ENCODE data around the gene MT1A. TPM values are rescaled to one million over a fixed set of nuclear protein-coding genes. Genes with fewer than 3 reads are reported as not detected.

Gene MT1A
- total and polyA plus RNA-seq, 2 experiments from 2014 or later = 1.9 TPM; not detected in 1

DNA sequence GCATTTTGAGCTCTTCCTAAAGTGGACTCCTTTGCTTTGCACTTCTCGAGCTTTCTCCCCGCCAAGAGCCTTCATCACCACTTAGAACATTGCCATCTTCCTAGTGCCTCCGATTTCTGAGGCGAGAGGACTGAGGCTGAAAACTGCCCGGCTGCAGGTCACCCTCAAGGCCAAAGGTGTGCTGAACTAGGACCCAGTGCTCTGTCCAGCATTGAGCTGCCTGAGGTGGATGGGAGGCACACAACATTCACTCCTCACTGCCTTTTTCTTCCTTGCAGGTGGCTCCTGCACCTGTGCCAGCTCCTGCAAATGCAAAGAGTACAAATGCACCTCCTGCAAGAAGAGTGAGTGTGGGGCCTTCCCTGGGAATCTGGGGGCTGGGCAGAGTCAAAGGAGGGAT lies 5.4 kb downstream of the MT1A start:
- Histone ChIP-seq H4K20me1 (ENCODE audit: insufficient read depth, poor library complexity, severe bottlenecking) (no peaks in the 10 kb centered on the region), H3K9me3 (ENCODE audit: low read depth) (no peaks in the 10 kb centered on the region), H3K4me1 (ENCODE audit: insufficient read depth) (peaks cover 10% of the 10 kb centered on the region), H3K4me3 (no peak overlapping the region), H3K79me2 (no peaks in the 10 kb centered on the region), H3K4me2 (peak overlapping the region; percentile 76), H2AFZ (no peak overlapping the region), H3K9me2 (replicated peaks; ENCODE audit: insufficient read depth) (no peaks in the 10 kb centered on the region), H3K27me3 (peaks cover 100% of the 10 kb centered on the region), H3K27ac (no peak overlapping the region), H3K36me3 (replicated peaks; ENCODE audit: insufficient read depth, low read depth) (no peaks in the 10 kb centered on the region)
- 43% methylated on average over 5 of the region's 5 CpGs for WGBS (ENCODE audit: low lambda C conversion rate, missing lambda C conversion rate)
- TF ChIP-seq EZH2phosphoT487 (IDR thresholded peaks at IDR 0.05; ENCODE audit: low read depth, severe bottlenecking, unreplicated experiment) (no peak), EZH2 (IDR thresholded peaks at IDR 0.05; ENCODE audit: borderline replicate concordance) (no peak)
- TF ChIP-seq, protein P1, sequence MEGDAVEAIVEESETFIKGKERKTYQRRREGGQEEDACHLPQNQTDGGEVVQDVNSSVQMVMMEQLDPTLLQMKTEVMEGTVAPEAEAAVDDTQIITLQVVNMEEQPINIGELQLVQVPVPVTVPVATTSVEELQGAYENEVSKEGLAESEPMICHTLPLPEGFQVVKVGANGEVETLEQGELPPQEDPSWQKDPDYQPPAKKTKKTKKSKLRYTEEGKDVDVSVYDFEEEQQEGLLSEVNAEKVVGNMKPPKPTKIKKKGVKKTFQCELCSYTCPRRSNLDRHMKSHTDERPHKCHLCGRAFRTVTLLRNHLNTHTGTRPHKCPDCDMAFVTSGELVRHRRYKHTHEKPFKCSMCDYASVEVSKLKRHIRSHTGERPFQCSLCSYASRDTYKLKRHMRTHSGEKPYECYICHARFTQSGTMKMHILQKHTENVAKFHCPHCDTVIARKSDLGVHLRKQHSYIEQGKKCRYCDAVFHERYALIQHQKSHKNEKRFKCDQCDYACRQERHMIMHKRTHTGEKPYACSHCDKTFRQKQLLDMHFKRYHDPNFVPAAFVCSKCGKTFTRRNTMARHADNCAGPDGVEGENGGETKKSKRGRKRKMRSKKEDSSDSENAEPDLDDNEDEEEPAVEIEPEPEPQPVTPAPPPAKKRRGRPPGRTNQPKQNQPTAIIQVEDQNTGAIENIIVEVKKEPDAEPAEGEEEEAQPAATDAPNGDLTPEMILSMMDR (IDR thresholded peaks at IDR 0.05; ENCODE audit: poor library complexity) = no peak
- DNase-seq (ENCODE audit: low spot score) = no peak

DNA sequence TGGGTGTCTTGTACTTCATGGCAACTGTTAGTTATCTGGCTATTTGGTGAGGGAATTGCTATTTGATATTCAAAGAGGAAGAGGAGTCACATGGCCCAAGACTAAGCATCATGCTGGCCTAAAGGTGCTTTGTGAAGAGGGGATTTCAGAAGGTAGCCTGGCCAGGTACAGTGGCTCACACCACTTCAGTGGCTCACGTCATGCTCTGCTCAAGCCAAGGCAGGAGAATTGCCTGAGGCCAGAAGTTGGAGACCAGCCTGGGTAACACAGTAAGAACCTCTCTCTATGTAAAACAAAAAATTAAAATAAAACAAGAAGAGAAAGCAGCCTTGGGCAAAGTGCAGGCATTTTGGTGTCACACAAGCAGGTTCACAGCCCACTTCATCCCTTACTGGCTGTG lies 6.8 kb downstream of the MT1A start:
- TF ChIP-seq EZH2 (IDR thresholded peaks at IDR 0.05; ENCODE audit: borderline replicate concordance) (no peak), EZH2phosphoT487 (IDR thresholded peaks at IDR 0.05; ENCODE audit: low read depth, severe bottlenecking, unreplicated experiment) (no peak)
- Histone ChIP-seq H3K9me2 (replicated peaks; ENCODE audit: insufficient read depth) (no peaks in the 10 kb centered on the region), H3K4me1 (ENCODE audit: insufficient read depth) (peaks cover 10% of the 10 kb centered on the region), H2AFZ (no peak overlapping the region), H3K27me3 (peaks cover 93% of the 10 kb centered on the region), H3K4me3 (no peak overlapping the region), H4K20me1 (ENCODE audit: insufficient read depth, poor library complexity, severe bottlenecking) (no peaks in the 10 kb centered on the region), H3K36me3 (replicated peaks; ENCODE audit: insufficient read depth, low read depth) (no peaks in the 10 kb centered on the region), H3K9me3 (ENCODE audit: low read depth) (no peaks in the 10 kb centered on the region), H3K27ac (no peak overlapping the region), H3K79me2 (no peaks in the 10 kb centered on the region), H3K4me2 (no peak overlapping the region)
- no peak for DNase-seq (ENCODE audit: low spot score)
- WGBS (ENCODE audit: low lambda C conversion rate, missing lambda C conversion rate) = 56% methylated on average over 1 of the region's 1 CpG

DNA sequence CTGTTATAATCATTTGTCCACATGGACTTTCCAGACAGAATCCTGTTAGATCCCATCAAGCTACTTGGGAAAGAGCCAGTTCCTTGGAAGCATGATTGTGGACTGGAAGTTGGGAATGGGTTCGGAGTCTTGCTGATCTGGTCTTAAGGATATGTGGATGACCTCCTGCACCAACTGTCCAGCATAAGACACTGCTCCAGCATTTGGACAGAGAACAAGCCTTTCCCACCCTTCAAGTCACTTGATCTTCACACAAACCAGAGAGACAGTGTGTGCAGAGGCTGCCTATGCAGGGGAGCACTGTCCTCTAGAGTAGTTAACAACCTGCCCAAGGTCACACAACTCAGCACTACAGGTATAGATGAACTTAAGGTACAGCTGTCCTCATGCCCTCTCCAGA lies 7.4 kb downstream of the MT1A start:
- Histone ChIP-seq H3K36me3 (replicated peaks; ENCODE audit: insufficient read depth, low read depth) (no peaks in the 10 kb centered on the region), H3K4me3 (no peak overlapping the region), H3K9me2 (replicated peaks; ENCODE audit: insufficient read depth) (no peaks in the 10 kb centered on the region), H3K4me2 (no peak overlapping the region), H3K27ac (no peak overlapping the region), H3K27me3 (peaks cover 88% of the 10 kb centered on the region), H4K20me1 (ENCODE audit: insufficient read depth, poor library complexity, severe bottlenecking) (no peaks in the 10 kb centered on the region), H3K79me2 (no peaks in the 10 kb centered on the region), H3K4me1 (ENCODE audit: insufficient read depth) (peaks cover 10% of the 10 kb centered on the region), H3K9me3 (ENCODE audit: low read depth) (no peaks in the 10 kb centered on the region), H2AFZ (no peak overlapping the region)
- TF ChIP-seq EZH2phosphoT487 (IDR thresholded peaks at IDR 0.05; ENCODE audit: low read depth, severe bottlenecking, unreplicated experiment) (no peak), EZH2 (IDR thresholded peaks at IDR 0.05; ENCODE audit: borderline replicate concordance) (no peak)
- TF ChIP-seq, protein P1 (IDR thresholded peaks at IDR 0.05; ENCODE audit: poor library complexity) = no peak
- no peak for DNase-seq (ENCODE audit: low spot score)
- 0% methylated on average over 1 of the region's 1 CpG for WGBS (ENCODE audit: low lambda C conversion rate, missing lambda C conversion rate)

DNA sequence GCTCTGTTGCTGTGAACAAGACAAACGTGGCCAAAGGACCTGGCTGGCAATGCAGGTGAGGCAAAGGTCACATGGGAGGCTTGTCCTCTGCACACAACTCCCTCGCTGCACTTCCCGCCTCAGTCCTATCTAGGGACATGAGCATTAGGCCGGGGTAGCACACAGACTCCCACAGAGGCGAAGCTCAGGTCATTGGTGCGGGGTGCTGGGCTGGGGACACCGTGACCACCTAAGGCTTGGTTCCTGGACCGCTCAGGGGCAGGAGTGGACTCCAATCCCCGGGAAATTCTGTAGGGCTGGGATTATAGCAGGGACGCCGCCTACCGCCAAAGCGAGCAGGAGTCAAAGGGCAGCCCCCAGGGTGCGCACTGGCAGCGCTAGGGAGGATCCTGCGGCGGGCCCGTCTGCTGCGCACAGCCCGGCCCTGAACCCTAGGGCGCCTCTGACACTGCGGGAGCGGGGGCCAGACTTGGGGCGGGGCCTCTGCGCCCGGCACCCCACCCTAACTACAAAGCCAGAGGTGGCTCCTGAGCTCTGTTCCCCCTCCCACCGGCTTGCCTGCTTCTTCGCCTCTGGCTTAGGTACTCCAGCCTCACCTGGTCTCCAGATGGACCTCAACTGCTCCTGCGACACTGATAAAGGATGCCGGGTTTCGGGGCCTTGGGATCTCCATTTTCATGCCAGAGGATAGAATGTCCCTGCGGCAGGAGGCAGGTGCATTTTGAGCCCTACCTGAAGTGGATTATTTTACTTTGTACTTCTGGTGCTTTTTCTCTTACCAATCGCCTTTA lies 9.4 kb downstream of the MT1A start:
- Histone ChIP-seq H3K27ac (no peak overlapping the region), H4K20me1 (ENCODE audit: insufficient read depth, poor library complexity, severe bottlenecking) (no peaks in the 10 kb centered on the region), H2AFZ (no peak overlapping the region), H3K79me2 (no peaks in the 10 kb centered on the region), H3K4me3 (no peak overlapping the region), H3K36me3 (replicated peaks; ENCODE audit: insufficient read depth, low read depth) (no peaks in the 10 kb centered on the region), H3K9me2 (replicated peaks; ENCODE audit: insufficient read depth) (no peaks in the 10 kb centered on the region), H3K9me3 (ENCODE audit: low read depth) (no peaks in the 10 kb centered on the region), H3K4me2 (no peak overlapping the region), H3K4me1 (ENCODE audit: insufficient read depth) (peaks cover 10% of the 10 kb centered on the region), H3K27me3 (peaks cover 78% of the 10 kb centered on the region)
- DNase-seq (ENCODE audit: low spot score) = peak; percentile 28
- TF ChIP-seq EZH2 (IDR thresholded peaks at IDR 0.05; ENCODE audit: borderline replicate concordance) (peak; percentile 53), EZH2phosphoT487 (IDR thresholded peaks at IDR 0.05; ENCODE audit: low read depth, severe bottlenecking, unreplicated experiment) (no peak)
- TF ChIP-seq, protein P1 (IDR thresholded peaks at IDR 0.05; ENCODE audit: poor library complexity) = no peak
- WGBS (ENCODE audit: low lambda C conversion rate, missing lambda C conversion rate) = 23% methylated on average over 29 of the region's 33 CpGs
